Muscle layer of colon (tissue), 2 donors: ENCODE results near the gene GIMAP4.
"Not testable (repeated sequence)": the region's sequence is repeated elsewhere in the genome, so short reads cannot be mapped to it uniquely, and the experiment has no call there.

Experiments used
- H3K27ac ChIP-seq: one replicate; pipeline ENCODE4 v1.7.0; 2013; ENCODE audit warnings: low read depth, mild to moderate bottlenecking, low read length, moderate library complexity
- H3K27me3 ChIP-seq, 2 donors: one replicate each; pipeline ENCODE4 v1.7.0; 2013; ENCODE audit warnings: low read length in 2 of 2, mild to moderate bottlenecking in 2 of 2; ENCODE audit not compliant: insufficient read depth in 2 of 2, control insufficient read depth in 1 of 2
- H3K36me3 ChIP-seq: one replicate; pipeline ENCODE4 v1.7.0; 2013; ENCODE audit warnings: mild to moderate bottlenecking, low read length; ENCODE audit not compliant: insufficient read depth
- H3K4me1 ChIP-seq: one replicate; pipeline ENCODE4 v1.7.0; 2013; ENCODE audit warnings: mild to moderate bottlenecking, low read length; ENCODE audit not compliant: insufficient read depth
- H3K4me3 ChIP-seq, 2 donors: one replicate each; pipeline ENCODE4 v1.7.0; 2013; ENCODE audit warnings: low read length in 2 of 2, low read depth in 1 of 2, mild to moderate bottlenecking in 1 of 2, moderate library complexity in 1 of 2
- H3K9ac ChIP-seq: one replicate; pipeline ENCODE4 v1.7.0; 2013; ENCODE audit warnings: low read length
- H3K9me3 ChIP-seq: one replicate; pipeline ENCODE4 v1.7.0; 2013; ENCODE audit warnings: mild to moderate bottlenecking, low read length
- donor health status: abdominal sarcoma.
- donor health status: Adenocarcinoma of cecum.

The GIMAP4 gene

DNA sequence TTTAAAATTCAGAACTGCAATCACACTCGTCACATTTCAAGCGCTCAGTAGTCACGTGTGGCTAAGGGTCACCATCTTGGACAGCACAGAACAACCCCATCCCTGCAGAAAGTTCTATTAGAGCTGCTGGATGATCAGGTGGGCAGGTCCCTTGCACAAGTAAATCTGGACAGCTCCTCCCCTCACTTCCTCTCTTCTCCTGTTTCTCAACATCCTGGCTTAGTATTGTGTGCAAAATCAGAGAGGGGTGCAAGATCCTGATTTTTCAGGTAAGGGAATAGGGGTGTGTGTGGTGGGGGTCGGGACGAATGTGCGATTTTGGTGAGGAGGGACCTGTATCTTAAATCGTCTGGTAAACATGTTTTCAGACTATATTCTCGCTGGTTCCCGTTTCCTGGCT is at the start of gene GIMAP4:
GIMAP4 (plus strand) TSS at position 222 of the 400 bp plus-strand sequence. CDS start 2,512 bp downstream, outside the sequence.
- Histone ChIP-seq H3K4me1 (no peaks in the 10 kb centered on the region), H3K27me3 (no peaks in the 10 kb centered on the region), H3K9me3 (no peaks in the 10 kb centered on the region), H3K9ac (no peak within 1 kb of the TSS), H3K4me3 (peak within 1 kb of the TSS in 1 of 2 donors; percentile 8), H3K36me3 (no peaks in the 10 kb centered on the region), H3K27ac (no peak within 1 kb of the TSS)

DNA sequence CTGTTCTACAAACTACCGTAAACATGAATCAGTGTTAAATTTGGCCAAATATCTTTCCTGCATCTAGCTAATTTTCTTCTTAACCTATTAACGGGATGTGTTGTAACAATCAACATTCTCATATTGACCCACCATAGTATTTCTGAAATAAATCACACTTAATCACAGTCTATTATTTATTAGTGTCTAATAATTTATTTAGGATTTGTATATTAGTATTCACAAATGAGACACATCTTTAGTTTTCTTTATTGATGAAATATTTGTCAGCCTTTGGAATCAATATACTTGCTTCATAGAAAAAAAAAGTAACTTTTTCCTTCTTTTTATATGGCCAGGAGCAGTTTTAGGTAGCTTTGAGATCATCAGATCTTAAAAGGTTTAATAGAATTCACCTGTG is 47.9 kb upstream of the GIMAP4 start:
- Histone ChIP-seq H3K4me1 (no peaks in the 10 kb centered on the region), H3K4me3 (no peak overlapping the region), H3K9ac (no peak overlapping the region), H3K9me3 (no peaks in the 10 kb centered on the region), H3K27me3 (no peaks in the 10 kb centered on the region), H3K27ac (no peak overlapping the region), H3K36me3 (no peaks in the 10 kb centered on the region)

DNA sequence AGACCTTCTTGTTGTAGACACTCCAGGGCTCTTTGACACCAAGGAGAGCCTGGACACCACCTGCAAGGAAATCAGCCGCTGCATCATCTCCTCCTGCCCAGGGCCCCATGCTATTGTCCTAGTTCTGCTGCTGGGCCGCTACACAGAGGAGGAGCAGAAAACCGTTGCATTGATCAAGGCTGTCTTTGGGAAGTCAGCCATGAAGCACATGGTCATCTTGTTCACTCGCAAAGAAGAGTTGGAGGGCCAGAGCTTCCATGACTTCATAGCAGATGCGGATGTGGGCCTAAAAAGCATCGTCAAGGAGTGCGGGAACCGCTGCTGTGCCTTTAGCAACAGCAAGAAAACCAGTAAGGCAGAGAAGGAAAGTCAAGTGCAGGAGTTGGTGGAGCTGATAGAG is 47.0 kb upstream of the GIMAP4 start:
- no peaks in the 10 kb centered on the region for H3K36me3 ChIP-seq
- H3K4me3 ChIP-seq = no peak overlapping the region

DNA sequence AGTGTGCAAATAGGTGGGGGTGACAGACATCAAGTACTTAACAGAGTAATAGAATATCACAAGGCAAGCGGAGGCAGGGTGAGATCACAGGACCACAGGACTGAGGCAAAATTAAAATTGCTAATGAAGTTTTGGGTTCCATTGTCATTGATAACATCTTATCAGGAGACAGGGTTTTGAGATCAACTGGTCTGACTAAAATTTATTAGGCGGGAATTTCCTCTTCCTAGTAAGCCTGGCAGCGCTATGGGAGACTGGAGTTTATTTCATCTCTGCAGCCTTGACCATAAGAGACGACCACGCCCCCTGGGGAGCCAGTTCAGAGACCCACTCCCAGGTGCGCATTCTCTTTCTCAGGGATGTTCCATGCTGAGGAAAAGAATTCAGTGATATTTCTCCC is 44.3 kb upstream of the GIMAP4 start:
- not testable (repeated sequence) for H3K9me3 ChIP-seq, H3K9ac ChIP-seq, H3K27me3 ChIP-seq, H3K4me1 ChIP-seq, H3K27ac ChIP-seq, H3K4me3 ChIP-seq, H3K36me3 ChIP-seq

More for the DNA sequence above, 47.0 kb upstream of the GIMAP4 start:
- Histone ChIP-seq H3K27me3 (no peaks in the 10 kb centered on the region), H3K4me1 (no peaks in the 10 kb centered on the region), H3K9me3 (no peaks in the 10 kb centered on the region), H3K9ac (no peak overlapping the region), H3K27ac (no peak overlapping the region)

DNA sequence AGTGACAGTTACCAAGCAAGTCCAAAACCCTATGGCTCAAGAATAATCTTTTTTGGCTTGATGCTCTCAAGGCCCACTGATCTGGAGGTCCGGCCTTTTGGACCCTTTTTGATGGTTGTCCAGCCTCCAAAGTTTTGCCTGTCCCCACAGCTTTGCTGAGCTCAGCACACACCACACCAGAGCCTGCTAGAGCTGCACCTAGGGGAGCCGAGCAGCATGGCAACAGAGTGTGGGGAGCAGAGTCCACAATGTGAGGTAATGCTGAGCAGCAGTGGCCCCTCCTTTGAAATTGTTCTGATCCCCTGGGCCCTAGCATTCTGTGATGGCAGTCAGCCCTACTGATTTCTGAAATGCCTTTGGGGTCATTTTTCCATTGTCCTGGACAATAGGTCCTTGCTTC is 43.2 kb upstream of the GIMAP4 start:
- Histone ChIP-seq H3K27me3 (no peaks in the 10 kb centered on the region), H3K27ac (no peak overlapping the region), H3K9ac (no peak overlapping the region), H3K4me3 (no peak overlapping the region), H3K36me3 (no peaks in the 10 kb centered on the region), H3K9me3 (no peaks in the 10 kb centered on the region), H3K4me1 (no peaks in the 10 kb centered on the region)

DNA sequence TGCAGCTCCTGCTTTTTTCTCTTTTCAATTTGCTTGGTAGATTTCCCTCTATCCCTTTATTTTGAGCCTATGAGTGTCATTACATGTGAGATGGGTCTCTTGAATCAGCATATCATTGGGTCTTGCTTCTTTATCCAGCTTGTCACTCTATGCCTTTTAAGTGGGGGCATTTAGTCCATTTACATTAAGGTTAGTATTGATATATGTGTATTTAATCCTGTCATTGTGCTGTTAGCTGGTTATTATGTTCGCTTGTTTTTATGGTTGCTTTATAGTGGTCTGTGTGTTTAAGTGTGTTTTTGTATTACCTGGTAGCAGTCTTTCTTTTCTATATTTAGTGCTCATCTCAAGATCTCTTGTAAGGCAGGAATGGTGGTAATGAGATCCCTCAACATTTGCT is 35.5 kb upstream of the GIMAP4 start:
- Histone ChIP-seq H3K9me3 (no peaks in the 10 kb centered on the region), H3K27ac (no peak overlapping the region), H3K36me3 (no peaks in the 10 kb centered on the region), H3K4me1 (no peaks in the 10 kb centered on the region), H3K4me3 (no peak overlapping the region), H3K9ac (no peak overlapping the region), H3K27me3 (no peaks in the 10 kb centered on the region)

DNA sequence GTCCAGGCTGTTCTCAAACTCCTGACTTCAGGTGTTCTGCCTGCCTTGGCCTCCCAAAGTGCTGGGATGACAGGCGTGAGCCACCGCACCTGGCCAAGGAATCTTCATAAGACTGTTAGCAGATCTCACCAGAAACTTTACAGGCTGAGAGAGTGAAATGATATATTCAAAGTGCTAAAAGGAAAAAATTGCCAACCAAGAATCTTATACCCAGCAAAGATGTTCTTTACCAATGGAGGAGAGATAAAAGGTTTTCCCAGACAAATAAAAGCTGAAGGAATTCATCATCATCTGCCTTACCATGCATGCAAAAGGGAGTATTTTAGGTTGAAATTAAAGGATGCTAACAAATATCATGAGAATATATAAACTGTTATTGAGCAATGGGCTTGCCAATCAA is 28.9 kb upstream of the GIMAP4 start:
- H3K36me3 ChIP-seq = no peaks in the 10 kb centered on the region
- H3K4me1 ChIP-seq = no peaks in the 10 kb centered on the region
- no peak overlapping the region for H3K4me3 ChIP-seq
- H3K9me3 ChIP-seq = peaks cover 10% of the 10 kb centered on the region
- no peak overlapping the region for H3K27ac ChIP-seq
- no peak overlapping the region for H3K9ac ChIP-seq
- H3K27me3 ChIP-seq = no peaks in the 10 kb centered on the region

DNA sequence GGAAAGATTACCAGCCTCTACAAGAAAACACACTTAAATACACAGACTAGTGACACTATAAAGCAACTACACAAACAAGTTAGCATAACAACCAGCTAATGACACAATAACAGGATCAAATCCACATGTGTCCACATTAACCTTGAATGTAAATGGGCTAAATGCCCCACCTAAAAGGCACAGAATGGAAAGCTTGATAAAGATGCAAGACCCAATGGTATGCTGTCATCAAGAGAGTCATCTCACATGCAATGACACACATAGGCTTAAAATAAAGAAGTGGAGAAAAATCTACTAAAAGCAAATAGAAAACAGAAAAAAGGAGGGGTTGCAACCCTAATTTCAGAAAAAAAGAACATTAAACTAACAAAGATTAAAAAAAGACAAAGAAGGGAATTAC is 14.0 kb upstream of the GIMAP4 start:
- Histone ChIP-seq H3K4me1 (no peaks in the 10 kb centered on the region), H3K27ac (no peak overlapping the region), H3K27me3 (no peaks in the 10 kb centered on the region), H3K4me3 (no peak overlapping the region), H3K36me3 (no peaks in the 10 kb centered on the region), H3K9ac (no peak overlapping the region), H3K9me3 (no peaks in the 10 kb centered on the region)

DNA sequence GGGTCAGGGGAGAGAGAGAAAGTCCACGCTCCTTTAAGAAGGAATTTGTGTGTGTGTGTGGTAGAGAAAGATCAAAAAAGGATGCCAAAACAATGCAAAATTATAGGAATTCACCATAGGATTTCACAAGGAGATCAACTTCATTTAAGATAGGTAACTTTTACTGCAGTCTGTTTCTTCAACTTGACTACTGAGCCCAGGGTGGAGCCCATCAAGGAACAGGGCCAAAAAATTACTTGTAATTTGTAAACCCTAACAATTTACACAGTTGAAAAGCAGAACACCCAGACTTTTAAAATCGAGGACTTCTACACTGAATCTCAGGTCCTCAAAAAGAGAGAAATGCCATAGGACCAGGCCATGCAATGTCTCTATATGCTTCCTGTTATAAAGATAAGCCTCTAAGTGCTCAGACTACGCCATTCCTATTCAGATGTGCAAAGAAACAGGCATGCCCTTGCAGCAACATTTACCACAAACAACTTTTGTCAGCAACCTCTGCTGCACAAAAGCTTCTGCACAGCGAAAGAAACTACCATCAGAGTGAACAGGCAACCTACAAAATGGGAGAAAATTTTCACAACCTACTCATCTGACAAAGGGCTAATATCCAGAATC is 10.6 kb upstream of the GIMAP4 start:
- Histone ChIP-seq H3K36me3 (no peaks in the 10 kb centered on the region), H3K9ac (no peak overlapping the region), H3K27ac (no peak overlapping the region), H3K9me3 (no peaks in the 10 kb centered on the region), H3K4me3 (no peak overlapping the region), H3K27me3 (no peaks in the 10 kb centered on the region), H3K4me1 (no peaks in the 10 kb centered on the region)

DNA sequence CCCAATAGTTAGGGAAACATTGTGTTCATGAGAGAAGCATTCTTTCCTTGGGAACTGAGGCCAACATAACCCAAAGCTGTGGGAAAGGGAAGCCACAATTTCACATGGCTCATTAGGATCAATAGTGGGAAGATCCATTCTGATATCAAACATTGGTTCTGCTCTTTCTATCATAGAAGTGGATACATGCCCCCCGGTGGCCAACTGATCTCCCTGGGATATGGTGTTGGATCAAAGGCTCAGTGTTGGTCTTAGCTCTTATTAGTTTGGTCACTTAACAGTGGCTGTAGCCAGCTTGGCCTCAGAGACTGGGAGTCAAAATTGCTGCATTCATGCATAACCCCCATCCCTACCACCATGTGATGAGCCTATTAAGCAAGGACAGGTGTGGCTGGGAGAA is 6.7 kb upstream of the GIMAP4 start:
- no peak overlapping the region for H3K4me3 ChIP-seq
- H3K27ac ChIP-seq = no peak overlapping the region
- H3K9ac ChIP-seq = no peak overlapping the region
- H3K27me3 ChIP-seq = no peaks in the 10 kb centered on the region
- no peaks in the 10 kb centered on the region for H3K9me3 ChIP-seq
- H3K36me3 ChIP-seq = no peaks in the 10 kb centered on the region
- no peaks in the 10 kb centered on the region for H3K4me1 ChIP-seq

DNA sequence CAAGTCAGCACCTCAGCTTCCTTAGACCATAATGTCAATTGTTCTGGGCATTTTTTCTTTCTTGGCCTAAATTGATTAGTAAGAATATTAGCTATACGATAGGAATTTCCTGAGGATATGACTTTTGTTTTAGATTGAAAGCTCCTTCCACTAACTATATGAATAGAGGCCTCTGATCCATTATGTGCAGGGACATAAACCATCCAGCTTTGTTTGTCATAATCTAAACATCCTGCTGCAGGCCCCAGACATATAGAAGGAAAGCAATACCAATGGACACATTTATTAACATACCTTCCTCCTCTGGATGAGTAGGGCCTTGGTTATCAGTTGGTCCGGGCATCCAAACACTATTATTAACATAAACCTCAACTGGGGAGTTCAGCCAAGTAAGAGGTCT is 4.3 kb upstream of the GIMAP4 start:
- Histone ChIP-seq H3K4me1 (no peaks in the 10 kb centered on the region), H3K36me3 (no peaks in the 10 kb centered on the region), H3K9ac (no peak overlapping the region), H3K4me3 (no peak overlapping the region), H3K27me3 (no peaks in the 10 kb centered on the region), H3K27ac (no peak overlapping the region), H3K9me3 (no peaks in the 10 kb centered on the region)

DNA sequence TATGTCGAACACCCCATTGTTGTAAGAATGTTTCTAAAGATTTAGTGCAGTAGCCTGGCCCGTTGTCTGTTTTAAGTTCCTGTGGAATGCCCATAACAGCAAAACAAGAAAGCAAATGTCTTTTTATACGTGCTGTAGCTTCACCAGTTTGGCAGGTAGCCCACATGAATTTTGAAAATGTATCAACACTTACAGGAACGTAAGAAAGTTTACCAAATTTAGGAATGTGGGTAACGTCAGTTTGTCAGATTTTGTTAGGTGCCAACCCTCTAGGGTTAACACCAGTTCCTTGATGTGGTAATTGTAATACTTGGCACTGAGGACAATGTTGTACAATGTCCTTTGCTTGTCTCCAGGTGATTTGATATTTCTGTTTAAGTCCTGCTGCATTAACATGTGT is 3.2 kb upstream of the GIMAP4 start:
- H3K9ac ChIP-seq = no peak overlapping the region
- H3K4me1 ChIP-seq = no peaks in the 10 kb centered on the region
- H3K27me3 ChIP-seq = no peaks in the 10 kb centered on the region
- no peaks in the 10 kb centered on the region for H3K36me3 ChIP-seq
- no peak overlapping the region for H3K27ac ChIP-seq
- no peaks in the 10 kb centered on the region for H3K9me3 ChIP-seq
- H3K4me3 ChIP-seq = no peak overlapping the region
